Mucosa of rectum (tissue), 2 donors: ENCODE measurements around the gene ASL.
"Not testable (repeated sequence)": the region's sequence is repeated elsewhere in the genome, so short reads cannot be mapped to it uniquely, and the experiment has no call there.

Experiments used
- H3K27ac ChIP-seq, 2 donors: one replicate each; pipeline ENCODE4 v1.7.0; 2013; ENCODE audit warnings: inconsistent platforms in 2 of 2, low read depth in 2 of 2, low read length in 2 of 2
- H3K27me3 ChIP-seq, 2 donors: one replicate each; pipeline ENCODE4 v1.7.0; 2013; ENCODE audit warnings: low read length in 2 of 2; ENCODE audit not compliant: control insufficient read depth in 2 of 2, insufficient read depth in 2 of 2
- H3K36me3 ChIP-seq, 2 donors: one replicate each; pipeline ENCODE4 v1.7.0; 2013; ENCODE audit warnings: low read length in 2 of 2; ENCODE audit not compliant: control insufficient read depth in 2 of 2, insufficient read depth in 2 of 2
- H3K4me1 ChIP-seq, 2 donors: one replicate each; pipeline ENCODE4 v1.7.0; 2013; ENCODE audit warnings: low read length in 2 of 2, mild to moderate bottlenecking in 1 of 2; ENCODE audit not compliant: control insufficient read depth in 2 of 2, insufficient read depth in 2 of 2
- H3K4me3 ChIP-seq, 2 donors: one replicate each; pipeline ENCODE4 v1.7.0; 2013; ENCODE audit warnings: low read length in 2 of 2
- H3K9ac ChIP-seq, 2 donors: one replicate each; pipeline ENCODE4 v1.7.0; 2013; ENCODE audit warnings: low read length in 2 of 2, low read depth in 1 of 2, mild to moderate bottlenecking in 1 of 2
- H3K9me3 ChIP-seq, 2 donors: one replicate each; pipeline ENCODE4 v1.7.0; 2013; ENCODE audit warnings: low read length in 2 of 2; ENCODE audit not compliant: control insufficient read depth in 2 of 2
- donor health status: healthy.
- donor health status: Normal muscosa, but diverticular disease.

ASL gene

DNA sequence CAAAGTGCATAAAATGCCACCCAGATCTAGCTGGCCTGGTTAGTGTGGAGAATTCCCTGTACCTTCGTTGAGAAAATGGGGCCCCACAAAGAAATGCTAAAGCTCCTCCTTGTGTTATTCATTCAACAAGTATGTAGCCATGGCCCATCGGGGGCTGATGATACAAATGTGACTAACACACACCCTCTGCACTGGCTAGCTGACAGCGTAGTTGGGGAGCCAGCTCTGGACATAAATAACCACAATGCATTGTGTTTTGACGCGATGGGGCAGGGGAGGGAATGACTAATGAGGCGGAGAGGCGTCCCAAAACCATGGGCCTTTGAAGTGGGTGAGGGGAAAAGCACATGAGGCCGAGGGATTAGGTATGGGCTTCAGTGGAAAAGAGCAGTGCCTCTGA is 28.2 kb upstream of the ASL start:
- Histone ChIP-seq H3K9ac (no peak overlapping the region), H3K9me3 (no peaks in the 10 kb centered on the region), H3K4me3 (no peak overlapping the region), H3K36me3 (no peaks in the 10 kb centered on the region), H3K27ac (no peak overlapping the region), H3K4me1 (peaks cover 3 to 9% of the 10 kb centered on the region in 2 donors), H3K27me3 (no peaks in the 10 kb centered on the region)

DNA sequence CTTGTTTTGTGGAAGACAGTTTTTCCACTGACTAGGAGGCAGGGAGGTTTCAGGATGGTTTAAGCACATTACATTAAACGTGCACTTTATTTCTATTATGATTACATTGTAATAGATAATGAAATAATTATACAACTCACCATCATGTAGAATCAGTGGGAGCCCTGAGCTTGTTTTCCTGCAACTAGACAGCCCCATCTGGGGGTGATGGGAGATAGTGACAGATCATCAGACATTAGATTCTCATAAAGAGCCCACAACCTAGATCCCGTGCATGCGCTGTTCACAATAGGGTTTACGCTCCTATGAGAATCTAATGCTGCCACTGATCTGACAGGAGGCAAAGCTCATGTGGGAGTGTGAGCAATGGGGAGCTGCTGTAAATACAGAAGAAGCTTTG is 25.7 kb upstream of the ASL start:
- not testable (repeated sequence) for H3K4me1 ChIP-seq, H3K36me3 ChIP-seq, H3K27me3 ChIP-seq, H3K9me3 ChIP-seq, H3K9ac ChIP-seq, H3K27ac ChIP-seq, H3K4me3 ChIP-seq

DNA sequence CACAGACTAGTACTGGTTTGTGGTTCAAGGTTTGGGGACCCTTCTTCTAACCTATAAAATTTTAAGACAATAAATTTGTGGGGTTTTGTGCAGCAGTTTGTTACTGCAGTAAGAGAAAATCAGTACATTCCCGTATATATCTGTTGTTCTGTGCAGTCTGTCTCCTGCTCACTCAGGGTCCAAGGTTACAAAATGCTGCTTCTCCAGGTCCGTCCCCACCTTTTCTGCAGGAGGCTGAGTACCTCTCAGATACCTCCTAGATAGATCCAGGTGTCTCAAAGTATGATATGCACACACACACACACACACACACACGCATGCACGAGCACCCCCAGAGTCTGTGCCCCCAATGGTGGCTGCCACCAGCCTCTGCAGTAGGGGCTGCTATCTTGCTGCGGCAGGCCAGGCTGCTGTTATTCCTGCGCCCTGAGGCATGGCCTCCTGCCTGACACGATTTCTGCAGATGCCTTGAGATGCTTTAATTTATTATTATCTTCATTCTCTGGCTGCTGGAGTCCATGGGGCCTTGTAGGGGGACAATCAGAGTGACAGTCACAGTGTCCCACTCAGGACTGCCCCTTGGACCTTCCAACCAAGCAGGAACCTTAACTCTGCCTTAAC is 25.2 kb upstream of the ASL start:
- H3K4me3 ChIP-seq: no peak overlapping the region
- no peaks in the 10 kb centered on the region for H3K27me3 ChIP-seq
- H3K9ac ChIP-seq: no peak overlapping the region
- no peaks in the 10 kb centered on the region for H3K36me3 ChIP-seq
- no peak overlapping the region for H3K27ac ChIP-seq
- no peaks in the 10 kb centered on the region for H3K4me1 ChIP-seq
- H3K9me3 ChIP-seq: no peaks in the 10 kb centered on the region

DNA sequence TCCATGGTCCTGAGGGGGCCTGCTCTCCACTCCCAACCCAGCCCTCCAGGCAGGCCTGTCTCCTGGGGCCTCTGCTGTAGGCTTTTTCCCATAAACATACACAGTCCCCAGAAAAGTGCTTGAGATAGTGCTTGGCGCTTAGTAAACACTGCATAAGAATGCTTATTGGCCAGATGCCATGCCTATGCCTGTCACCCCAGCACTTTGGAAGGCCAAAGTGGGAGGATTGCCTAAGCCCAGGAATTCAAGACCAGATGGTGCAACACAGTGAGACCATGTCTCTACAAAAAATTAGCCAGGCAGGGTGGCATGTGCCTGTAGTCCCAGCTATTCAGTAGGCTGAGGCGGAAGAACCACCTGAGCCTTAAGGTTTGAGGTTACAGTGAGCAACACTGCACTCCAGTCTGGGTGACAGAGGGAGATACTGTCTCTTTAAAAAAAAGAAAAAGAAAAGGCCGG is 24.6 kb upstream of the ASL start:
- Histone ChIP-seq H3K9ac (no peak overlapping the region), H3K4me3 (no peak overlapping the region), H3K27me3 (no peaks in the 10 kb centered on the region), H3K27ac (no peak overlapping the region), H3K36me3 (no peaks in the 10 kb centered on the region), H3K4me1 (no peaks in the 10 kb centered on the region), H3K9me3 (no peaks in the 10 kb centered on the region)

DNA sequence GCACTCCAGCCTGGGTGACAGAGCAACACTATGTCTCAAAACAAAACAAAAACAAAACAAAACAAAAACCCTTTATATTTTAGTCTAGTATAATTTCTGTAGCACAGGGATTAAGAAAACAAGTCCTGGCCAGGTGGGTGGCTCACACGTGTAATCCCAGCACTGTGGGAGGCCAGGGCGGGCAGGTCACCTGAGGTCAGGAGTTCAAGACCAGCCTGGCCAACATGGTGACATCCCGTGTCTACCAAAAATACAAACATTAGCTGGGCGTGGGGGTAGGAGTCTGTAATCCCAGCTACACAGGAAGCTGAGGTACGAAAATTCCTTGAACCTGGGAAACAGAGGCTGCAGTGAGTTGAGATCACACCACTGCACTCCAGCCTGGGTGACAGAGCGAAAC is 23.2 kb upstream of the ASL start:
- H3K4me3 ChIP-seq: no peak overlapping the region
- no peaks in the 10 kb centered on the region for H3K4me1 ChIP-seq
- no peaks in the 10 kb centered on the region for H3K36me3 ChIP-seq
- H3K27me3 ChIP-seq: no peaks in the 10 kb centered on the region
- no peak overlapping the region for H3K9ac ChIP-seq
- no peaks in the 10 kb centered on the region for H3K9me3 ChIP-seq
- no peak overlapping the region for H3K27ac ChIP-seq

DNA sequence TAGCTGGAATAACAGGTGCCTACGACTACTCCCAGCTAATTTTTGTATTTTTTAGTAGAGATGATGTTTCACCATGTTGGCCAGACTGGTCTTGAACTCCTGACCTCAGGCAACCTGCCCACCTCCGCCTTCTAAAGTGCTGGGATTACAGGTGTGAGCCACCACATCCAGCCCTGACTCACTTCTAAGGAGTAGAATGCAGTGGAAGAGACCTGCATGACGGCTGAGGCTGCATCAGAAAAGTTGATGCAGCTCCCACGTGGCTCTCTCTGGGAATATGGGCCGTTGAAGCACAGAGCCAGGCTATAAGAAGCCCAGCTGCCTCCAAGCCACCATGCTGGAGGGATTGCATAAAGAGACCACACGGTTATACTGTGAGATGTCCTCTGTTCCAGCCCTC is 21.6 kb upstream of the ASL start:
- no peaks in the 10 kb centered on the region for H3K36me3 ChIP-seq
- no peaks in the 10 kb centered on the region for H3K27me3 ChIP-seq
- H3K9me3 ChIP-seq: no peaks in the 10 kb centered on the region
- no peak overlapping the region for H3K4me3 ChIP-seq
- H3K4me1 ChIP-seq: no peaks in the 10 kb centered on the region
- H3K27ac ChIP-seq: no peak overlapping the region
- no peak overlapping the region for H3K9ac ChIP-seq

DNA sequence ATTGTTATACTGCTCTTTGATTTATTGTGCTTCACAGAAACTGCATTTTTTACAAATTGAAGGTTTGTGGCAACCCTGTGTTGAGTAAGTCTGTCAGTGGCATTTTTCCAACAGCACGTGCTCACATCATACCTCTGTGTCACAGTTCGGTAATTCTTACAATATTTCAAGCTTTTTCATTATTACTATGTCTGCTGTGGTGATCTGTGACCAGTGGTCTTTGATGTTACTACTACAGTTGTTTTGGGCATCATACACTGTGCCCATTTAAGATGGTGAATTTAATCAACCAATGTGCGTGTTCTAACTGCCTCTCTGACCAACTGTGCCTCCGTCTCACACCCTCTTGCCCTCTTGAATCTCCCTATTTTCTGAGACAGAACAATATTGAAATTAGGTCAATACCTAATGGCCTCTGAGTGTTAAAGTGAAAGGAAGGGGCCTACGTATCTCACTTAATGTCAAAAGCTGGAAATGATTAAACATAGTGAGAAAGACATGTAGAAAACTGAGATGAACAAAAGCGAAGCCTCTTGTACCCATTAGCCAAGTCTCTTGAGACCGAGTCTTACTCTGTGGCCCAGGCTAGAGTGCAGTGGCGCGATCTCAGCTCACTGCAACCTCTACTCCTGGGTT is 20.2 kb upstream of the ASL start:
- Histone ChIP-seq H3K27me3 (no peaks in the 10 kb centered on the region), H3K36me3 (no peaks in the 10 kb centered on the region), H3K9me3 (no peaks in the 10 kb centered on the region), H3K9ac (no peak overlapping the region), H3K4me1 (no peaks in the 10 kb centered on the region), H3K27ac (no peak overlapping the region), H3K4me3 (no peak overlapping the region)

DNA sequence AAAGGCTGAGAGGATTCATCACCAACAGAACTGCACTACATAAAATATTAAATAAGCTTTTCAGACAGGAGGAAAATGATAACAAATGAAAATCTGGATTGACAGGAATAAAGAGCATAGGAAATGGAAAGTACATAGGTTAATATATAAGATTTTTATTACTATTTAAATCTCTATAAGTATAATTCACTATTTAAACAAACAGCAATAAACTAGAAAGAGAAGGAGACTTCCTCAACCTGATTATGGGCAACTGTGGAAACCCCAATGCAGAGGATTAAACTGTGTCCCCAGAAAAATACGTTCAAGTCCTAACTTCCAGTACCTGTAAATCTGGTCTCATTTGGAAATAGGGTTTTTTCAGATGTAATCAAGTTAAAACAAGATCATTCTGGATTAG is 14.8 kb upstream of the ASL start:
- H3K9ac ChIP-seq: no peak overlapping the region
- no peak overlapping the region for H3K4me3 ChIP-seq
- no peaks in the 10 kb centered on the region for H3K36me3 ChIP-seq
- no peaks in the 10 kb centered on the region for H3K9me3 ChIP-seq
- no peaks in the 10 kb centered on the region for H3K27me3 ChIP-seq
- no peaks in the 10 kb centered on the region for H3K4me1 ChIP-seq
- H3K27ac ChIP-seq: no peak overlapping the region

DNA sequence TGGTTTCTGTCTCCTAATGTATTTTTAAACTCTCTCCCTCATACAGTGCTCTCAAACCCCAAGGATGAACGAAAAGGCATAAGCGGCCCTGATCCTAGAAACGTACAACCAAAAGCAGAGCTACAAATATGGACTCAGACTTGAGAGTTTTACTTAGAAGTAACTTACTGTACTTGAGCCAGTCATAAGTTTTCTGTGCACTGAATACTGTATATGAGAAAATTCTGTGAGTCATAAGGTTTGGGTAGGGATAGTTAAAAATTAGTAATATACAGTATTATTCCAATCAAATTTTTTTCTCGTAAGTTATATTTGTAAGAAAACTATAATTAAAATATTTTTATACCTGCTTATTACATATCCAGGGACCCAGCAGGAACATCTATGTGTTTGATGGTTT is 5.9 kb upstream of the ASL start:
- Histone ChIP-seq H3K9me3 (no peaks in the 10 kb centered on the region), H3K4me3 (no peak overlapping the region), H3K27ac (no peak overlapping the region), H3K4me1 (no peaks in the 10 kb centered on the region), H3K27me3 (no peaks in the 10 kb centered on the region), H3K9ac (no peak overlapping the region), H3K36me3 (no peaks in the 10 kb centered on the region)

DNA sequence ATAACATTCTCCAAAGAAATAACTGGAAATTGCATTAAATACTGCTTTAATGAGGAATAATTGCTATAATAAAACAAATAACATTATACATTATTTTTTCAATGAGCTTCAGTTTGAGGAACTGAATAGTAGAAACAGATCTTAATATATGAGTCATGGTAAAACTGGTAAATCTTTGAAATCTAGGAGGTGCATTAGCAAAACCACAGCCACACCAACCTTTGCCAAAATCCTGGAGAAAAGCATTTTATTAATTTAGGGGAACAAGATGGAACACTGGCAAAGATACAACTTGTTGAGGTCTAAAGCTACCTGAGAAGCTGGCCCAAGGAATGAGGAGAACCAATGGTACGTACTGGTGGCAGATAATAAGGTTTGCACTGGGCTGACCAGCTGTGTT is 5.4 kb upstream of the ASL start:
- no peak overlapping the region for H3K9ac ChIP-seq

More for the DNA sequence above, 5.4 kb upstream of the ASL start:
- Histone ChIP-seq H3K36me3 (no peaks in the 10 kb centered on the region), H3K4me1 (peaks cover 0 to 2% of the 10 kb centered on the region in 2 donors), H3K27me3 (no peaks in the 10 kb centered on the region), H3K9me3 (no peaks in the 10 kb centered on the region), H3K27ac (no peak overlapping the region), H3K4me3 (no peak overlapping the region)
